Stomach (tissue), 9 donors: Measurements from ENCODE around the gene TGIF1. TPM values are rescaled to one million over a fixed set of nuclear protein-coding genes. Genes with fewer than 3 reads are reported as not detected.

Experiments used
- DNase-seq, 2 donors: peaks; one replicate each; pipeline versions ENCODE4 v3.0.0 to v3.0.0-alpha.2; 2013 to 2019
- H3K27ac ChIP-seq, 5 donors: fragments of 200-600 bp in 4 of 5; sonication (generic) in 4 of 5; one replicate each; pipeline ENCODE4 v1.5.1; 2013 to 2019; ENCODE audit warnings: mild to moderate bottlenecking in 1 of 5, moderate library complexity in 1 of 5
- H3K27me3 ChIP-seq, 3 donors: fragments of 200-600 bp; sonication (generic); one replicate each; pipeline ENCODE4 v1.5.1; 2017 to 2019; ENCODE audit warnings: mixed run types in 1 of 3
- H3K36me3 ChIP-seq, 4 donors: fragments of 200-600 bp; sonication (generic); 1 replicate in 3 of 4; 2 replicates in 1 of 4; pipeline ENCODE4 v1.5.1; 2016 to 2019
- H3K4me1 ChIP-seq, 4 donors: fragments of 200-600 bp; sonication (generic); one replicate each; pipeline ENCODE4 v1.5.1; 2016 to 2019
- H3K4me3 ChIP-seq, 4 donors: fragments of 200-600 bp; sonication (generic) in 3 of 4; one replicate each; pipeline ENCODE4 v1.5.1; 2016 to 2019; ENCODE audit warnings: mild to moderate bottlenecking in 1 of 4
- H3K9me3 ChIP-seq, 4 donors: fragments of 200-600 bp; sonication (generic); one replicate each; pipeline ENCODE4 v1.5.1; 2016 to 2019
- CTCF ChIP-seq, 7 experiments: fragments of 450-650 bp in 4 of 7; fragments of 200-600 bp in 3 of 7; sonication (generic) in 3 of 7; IDR thresholded peaks; one replicate each; pipeline ENCODE4 v1.5.1; 2016 to 2019; ENCODE audit warnings: antibody characterized with exemption in 7 of 7, control low read depth in 2 of 7, mild to moderate bottlenecking in 1 of 7
- EP300 ChIP-seq: sonication (generic); formaldehyde crosslinking; IDR thresholded peaks from one replicate; pipeline ENCODE4 v1.6.1; 2017; ENCODE audit warnings: antibody characterized with exemption
- POLR2A ChIP-seq, 4 donors: fragments of 450-650 bp; IDR thresholded peaks; one replicate each; pipeline ENCODE4 v1.6.1; 2016; ENCODE audit warnings: antibody characterized with exemption in 4 of 4, control low read depth in 2 of 4, mild to moderate bottlenecking in 1 of 4, moderate library complexity in 1 of 4
- POLR2AphosphoS5 ChIP-seq, 3 donors: sonication (generic); formaldehyde crosslinking; IDR thresholded peaks; one replicate each; pipeline ENCODE4 v1.6.1; 2016; ENCODE audit warnings: antibody characterized with exemption in 3 of 3
- WGBS, 5 donors: extraction: QIAGEN DNeasy Blood & Tissue Kit in 3 of 5; methylation state at CpG; one replicate each; pipeline versions ENCODE4 v1.1.5 to v1.1.7; 2013 to 2018; 5-methylcytosine and 5-hydroxymethylcytosine counted together
- intact Hi-C: fragments of 100-400 bp; cut with DNase I; formaldehyde crosslinking; loops from one replicate; pipeline ENCODE4 v1.15.1; 2023; ENCODE audit warnings: low total_unique reads
- polyA plus RNA-seq, 3 donors: library from polyadenylated mRNA; stranded (reverse); fragments of 200-250 nt; gene quantifications; one replicate each; pipeline ENCODE4 v1.2.3, GENCODE V29; 2013
- total RNA-seq, 5 donors: library from RNA; depleted of rRNA; stranded (reverse); fragments of >200 nt; gene quantifications; one replicate each; pipeline versions ENCODE4 v1.1.0 to v1.2.3, GENCODE V29; 2014 to 2016
- donor health status: healthy with polysubstance abuse.
- donor health status: Bipolar disorder and iron deficiency.
- donor health status: healthy.

Gene TGIF1
- total and polyA plus RNA-seq, 8 donors = 18.7 to 87.6 (median 55.2) TPM

- DNase-seq = peak; percentile 41 to 86
- Histone ChIP-seq H3K27me3 (no peaks in the 10 kb centered on the region), H3K36me3 (peaks cover 15 to 28% (median 26%) of the 10 kb centered on the region in 4 donors), H3K27ac (peak overlapping the region; percentile 94 to 99 (median 99)), H3K4me1 (peaks cover 40 to 64% (median 50%) of the 10 kb centered on the region in 4 donors), H3K9me3 (no peaks in the 10 kb centered on the region), H3K4me3 (peak overlapping the region; percentile 69 to 86 (median 78))
- TF ChIP-seq POLR2A (IDR thresholded peaks at IDR 0.05) (no peak), EP300 (no peak), CTCF (IDR thresholded peaks at IDR 0.05) (no peak), POLR2AphosphoS5 (IDR thresholded peaks at IDR 0.05) (peak; percentile 23 to 74 (median 67))
- 6 to 13% (median 8%) methylated on average over 21 of the region's 21 CpGs for WGBS, 5 donors
- intact Hi-C loops = loop anchor here (10.0 kb wide), 2 partner anchors 131 to 169 kb away; no protein-coding TSS in a partner anchor
Observed at GRCh38 chr18:3453540-3454364, 3.8 kb downstream of the TGIF1 start.

- Histone ChIP-seq H3K4me1 (peaks cover 45 to 71% (median 57%) of the 10 kb centered on the region in 4 donors), H3K36me3 (peaks cover 20 to 34% (median 31%) of the 10 kb centered on the region in 4 donors), H3K27me3 (no peaks in the 10 kb centered on the region), H3K4me3 (peak overlapping the region; percentile 69 to 86 (median 78)), H3K9me3 (no peaks in the 10 kb centered on the region), H3K27ac (peak overlapping the region in 4 of 5 donors; percentile 99)
- DNase-seq = peak in 1 of 2 donors; percentile 83
- intact Hi-C loops = loop anchor here (10.0 kb wide), 2 partner anchors 130 to 170 kb away; no protein-coding TSS in a partner anchor
- WGBS, 5 donors = 0 to 2% (median 1%) methylated on average over 4 of the region's 4 CpGs
- TF ChIP-seq POLR2AphosphoS5 (IDR thresholded peaks at IDR 0.05) (peak in 2 of 3 donors; percentile 30 to 44), CTCF (IDR thresholded peaks at IDR 0.05) (peak in 4 of 7 experiments; percentile 39 to 70 (median 64)), EP300 (no peak)
Observed at GRCh38 chr18:3454365-3455089, 4.6 kb downstream of the TGIF1 start.

- no peak for DNase-seq
- TF ChIP-seq POLR2A (IDR thresholded peaks at IDR 0.05) = no peak
- peak in 2 of 7 experiments; percentile 5 to 9 for TF ChIP-seq CTCF (IDR thresholded peaks at IDR 0.05)
- Histone ChIP-seq H3K27me3 (no peaks in the 10 kb centered on the region), H3K36me3 (peaks cover 20 to 38% (median 31%) of the 10 kb centered on the region in 4 donors), H3K27ac (peak overlapping the region in 4 of 5 donors; percentile 99), H3K4me1 (peaks cover 46 to 75% (median 58%) of the 10 kb centered on the region in 4 donors), H3K9me3 (no peaks in the 10 kb centered on the region), H3K4me3 (peak overlapping the region in 2 of 4 donors; percentile 74 to 86)
- intact Hi-C loops = loop anchor here (10.0 kb wide), 2 partner anchors 130 to 170 kb away; no protein-coding TSS in a partner anchor
- 23 to 31% (median 25%) methylated on average over 3 of the region's 3 CpGs for WGBS, 5 donors
Observed at GRCh38 chr18:3455090-3455635, 5.2 kb downstream of the TGIF1 start.
